Right ventricle myocardium superior (tissue), 1 donor: ENCODE data around the gene RXFP4. TPM values are rescaled to one million over a fixed set of nuclear protein-coding genes. Genes with fewer than 3 reads are reported as not detected.

ENCODE experiments used
- ATAC-seq: fragments of 200-7000 bp; cut with Tn5 transposase; one replicate; pipeline ENCODE4 v1.9.1; 2020; ENCODE audit warnings: mild to moderate bottlenecking; ENCODE audit not compliant: poor library complexity
- DNase-seq: peaks from one replicate; pipeline ENCODE4 v3.0.0-alpha.2; 2020
- intact Hi-C: fragments of 100-400 bp; cut with DNase I; formaldehyde crosslinking; loops from one replicate; pipeline ENCODE4 v1.11.2; 2022
- total RNA-seq: library from RNA; stranded (reverse); fragmentation: NEBNext Ultra II Directional; extraction: Animal tissue kit (Norgen Biotek cat#: 25700); gene quantifications from one replicate; pipeline ENCODE4 v1.2.1, GENCODE V29; 2021
- donor health status: DM: no; HTN: yes; CAD: no; lungs with severe emphysema.

RXFP4 gene
- total RNA-seq, 1 donor from 2014 or later = not detected

GRCh38 chr1:155950829-155951228 is 9.4 kb downstream of the RXFP4 start:
- no peak for DNase-seq
- no peak for ATAC-seq
- intact Hi-C loops = no loop called here

- no peak for ATAC-seq
- DNase-seq = no peak
- intact Hi-C loops = no loop called here
These were observed 10.5 kb downstream of the RXFP4 start for GRCh38 chr1:155951753-155952504.

GRCh38 chr1:155952505-155952890 is 11.1 kb downstream of the RXFP4 start:
- intact Hi-C loops = no loop called here
- DNase-seq (no peak), ATAC-seq (no peak)

GRCh38 chr1:155954645-155955044 is 13.2 kb downstream of the RXFP4 start:
- DNase-seq (no peak), ATAC-seq (no peak)
- intact Hi-C loops = no loop called here

GRCh38 chr1:155957411-155957915 is 16.0 kb downstream of the RXFP4 start:
- DNase-seq (no peak), ATAC-seq (no peak)
- intact Hi-C loops = no loop called here

GRCh38 chr1:155960081-155960745 is 18.8 kb downstream of the RXFP4 start:
- ATAC-seq = peak; percentile 25
- intact Hi-C loops = no loop called here

GRCh38 chr1:155961937-155962336 is 20.5 kb downstream of the RXFP4 start:
- ATAC-seq (peak; percentile 26), DNase-seq (peak; percentile 77)
- intact Hi-C loops = no loop called here

More at GRCh38 chr1:155960081-155960745, 18.8 kb downstream of the RXFP4 start:
- DNase-seq = no peak

- DNase-seq (peak; percentile 76), ATAC-seq (no peak)
- intact Hi-C loops = no loop called here
These were observed 21.3 kb downstream of the RXFP4 start for GRCh38 chr1:155962599-155963211.

- intact Hi-C loops = no loop called here
- ATAC-seq (no peak), DNase-seq (no peak)
These were observed 22.8 kb downstream of the RXFP4 start for GRCh38 chr1:155964193-155964592.

GRCh38 chr1:155966135-155966534 is 24.7 kb downstream of the RXFP4 start:
- peak; percentile 1 for ATAC-seq
- no peak for DNase-seq
- intact Hi-C loops = no loop called here

- ATAC-seq = peak; percentile 40
- intact Hi-C loops = no loop called here
- no peak for DNase-seq
These were observed 25.3 kb downstream of the RXFP4 start for GRCh38 chr1:155966750-155967149.

GRCh38 chr1:155967341-155968050 is 26.1 kb downstream of the RXFP4 start:
- intact Hi-C loops = no loop called here
- DNase-seq = no peak

GRCh38 chr1:155968051-155968400 is 26.6 kb downstream of the RXFP4 start:
- no peak for DNase-seq
- intact Hi-C loops = no loop called here
- no peak for ATAC-seq

More at GRCh38 chr1:155967341-155968050, 26.1 kb downstream of the RXFP4 start:
- ATAC-seq = peak; percentile 46

GRCh38 chr1:155968670-155969069 is 27.2 kb downstream of the RXFP4 start:
- DNase-seq = peak; percentile 55

GRCh38 chr1:155969377-155969791 is 27.9 kb downstream of the RXFP4 start:
- intact Hi-C loops = no loop called here
- DNase-seq (no peak), ATAC-seq (no peak)

More at GRCh38 chr1:155968670-155969069, 27.2 kb downstream of the RXFP4 start:
- peak; percentile 29 for ATAC-seq
- intact Hi-C loops = no loop called here

- ATAC-seq (peak; percentile 54), DNase-seq (peak; percentile 85)
- intact Hi-C loops = loop anchor here (10.0 kb wide), 1 partner anchor 524 kb away; no protein-coding TSS in a partner anchor
These were observed 29.2 kb downstream of the RXFP4 start for GRCh38 chr1:155970531-155971167.

- intact Hi-C loops = loop anchor here (10.0 kb wide), 1 partner anchor 523 kb away; no protein-coding TSS in a partner anchor
- DNase-seq (no peak), ATAC-seq (no peak)
These were observed 30.7 kb downstream of the RXFP4 start for GRCh38 chr1:155971910-155972809.
